ENCODE measurements around the gene ZNF474.
A peak's percentile ranks its signal among the peaks of the same experiment; 100 is the strongest.

The ZNF474 gene

DNA sequence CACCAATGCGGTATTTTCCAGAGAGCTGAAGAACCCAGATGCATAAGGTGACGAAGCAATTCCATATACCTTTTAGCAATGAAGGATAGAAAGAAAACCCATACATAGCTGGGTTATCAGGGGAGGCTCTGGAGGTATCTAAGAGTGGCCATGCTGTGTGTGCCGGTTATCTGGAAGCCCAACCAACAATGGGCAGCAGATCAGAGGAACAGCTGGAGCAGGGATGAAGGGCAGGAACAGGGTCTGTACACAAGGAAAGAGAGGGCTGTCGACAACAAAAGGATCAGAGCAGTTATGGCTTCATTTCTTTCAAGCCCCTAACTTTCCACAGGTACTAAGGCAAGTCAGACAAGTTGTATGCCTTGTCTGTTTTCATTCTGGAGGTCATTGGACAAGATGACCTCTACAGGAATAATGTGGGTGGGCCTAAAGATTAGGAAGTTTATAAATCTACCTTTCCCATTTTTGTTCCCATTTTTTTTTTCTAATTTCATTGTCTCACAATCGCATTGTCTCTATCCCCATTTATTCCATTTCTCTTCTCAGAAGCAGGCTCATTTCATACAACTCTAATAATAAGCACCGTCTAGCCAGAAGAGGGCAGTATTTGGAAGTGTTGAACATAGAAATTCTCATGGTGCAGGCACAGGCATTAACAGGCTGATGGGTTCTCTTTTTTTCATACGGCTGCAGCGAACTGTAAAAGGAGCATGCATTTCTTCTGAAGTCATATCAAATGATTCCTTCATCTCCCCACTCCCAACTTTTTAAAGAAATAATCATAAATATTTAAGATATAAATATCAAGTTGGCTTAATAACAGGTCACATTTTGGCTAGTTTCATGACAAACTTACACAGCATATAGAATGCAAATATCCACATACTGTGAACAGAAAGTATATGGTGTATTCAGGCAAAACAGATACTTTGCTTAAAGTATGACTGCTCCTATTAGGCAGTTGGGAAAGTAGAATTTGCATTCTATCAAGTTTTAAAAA, 63.5 kb downstream of the ZNF474 start:
- ChIA-PET CTCF (interaction anchor here (0.6 to 7.4 kb wide), 5 partner anchors 15 to 305 kb away, joined by 3 to 80 read pairs (median 3); no protein-coding TSS in a partner anchor), POLR2A (no interaction called here)
- Histone ChIP-seq H3K4me3 (ENCODE audit: low read depth, low read length) (no peak overlapping the region), H3K9me3 (ENCODE audit: control insufficient read depth, insufficient read depth, low read depth, low read length) (no peaks in the 10 kb centered on the region), H3K27ac (ENCODE audit: extremely low read depth, low read depth, low read length) (no peak overlapping the region), H3K36me3 (ENCODE audit: control insufficient read depth in 2 of 2, insufficient read depth in 1 of 2, low read length in 2 of 2) (no peaks in the 10 kb centered on the region), H3K4me1 (ENCODE audit: control insufficient read depth, insufficient read depth, low read length) (no peaks in the 10 kb centered on the region; the same call in 1 of the 2 replicates)
- peak; percentile 91 for TF ChIP-seq ZNF223 (tag by site-specific recombination; IDR thresholded peaks at IDR 0.05)
- TF ChIP-seq, protein P1, sequence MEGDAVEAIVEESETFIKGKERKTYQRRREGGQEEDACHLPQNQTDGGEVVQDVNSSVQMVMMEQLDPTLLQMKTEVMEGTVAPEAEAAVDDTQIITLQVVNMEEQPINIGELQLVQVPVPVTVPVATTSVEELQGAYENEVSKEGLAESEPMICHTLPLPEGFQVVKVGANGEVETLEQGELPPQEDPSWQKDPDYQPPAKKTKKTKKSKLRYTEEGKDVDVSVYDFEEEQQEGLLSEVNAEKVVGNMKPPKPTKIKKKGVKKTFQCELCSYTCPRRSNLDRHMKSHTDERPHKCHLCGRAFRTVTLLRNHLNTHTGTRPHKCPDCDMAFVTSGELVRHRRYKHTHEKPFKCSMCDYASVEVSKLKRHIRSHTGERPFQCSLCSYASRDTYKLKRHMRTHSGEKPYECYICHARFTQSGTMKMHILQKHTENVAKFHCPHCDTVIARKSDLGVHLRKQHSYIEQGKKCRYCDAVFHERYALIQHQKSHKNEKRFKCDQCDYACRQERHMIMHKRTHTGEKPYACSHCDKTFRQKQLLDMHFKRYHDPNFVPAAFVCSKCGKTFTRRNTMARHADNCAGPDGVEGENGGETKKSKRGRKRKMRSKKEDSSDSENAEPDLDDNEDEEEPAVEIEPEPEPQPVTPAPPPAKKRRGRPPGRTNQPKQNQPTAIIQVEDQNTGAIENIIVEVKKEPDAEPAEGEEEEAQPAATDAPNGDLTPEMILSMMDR (tag by site-specific recombination; IDR thresholded peaks at IDR 0.05), result peak; percentile 45; the same call in 1 of the 2 replicates
- TF ChIP-seq ZNF121 (tag by site-specific recombination; IDR thresholded peaks at IDR 0.05), result no peak
- TF ChIP-seq, protein P2, sequence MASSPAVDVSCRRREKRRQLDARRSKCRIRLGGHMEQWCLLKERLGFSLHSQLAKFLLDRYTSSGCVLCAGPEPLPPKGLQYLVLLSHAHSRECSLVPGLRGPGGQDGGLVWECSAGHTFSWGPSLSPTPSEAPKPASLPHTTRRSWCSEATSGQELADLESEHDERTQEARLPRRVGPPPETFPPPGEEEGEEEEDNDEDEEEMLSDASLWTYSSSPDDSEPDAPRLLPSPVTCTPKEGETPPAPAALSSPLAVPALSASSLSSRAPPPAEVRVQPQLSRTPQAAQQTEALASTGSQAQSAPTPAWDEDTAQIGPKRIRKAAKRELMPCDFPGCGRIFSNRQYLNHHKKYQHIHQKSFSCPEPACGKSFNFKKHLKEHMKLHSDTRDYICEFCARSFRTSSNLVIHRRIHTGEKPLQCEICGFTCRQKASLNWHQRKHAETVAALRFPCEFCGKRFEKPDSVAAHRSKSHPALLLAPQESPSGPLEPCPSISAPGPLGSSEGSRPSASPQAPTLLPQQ (tag by site-specific recombination; IDR thresholded peaks at IDR 0.05), result no peak
- TF ChIP-seq, protein P3, sequence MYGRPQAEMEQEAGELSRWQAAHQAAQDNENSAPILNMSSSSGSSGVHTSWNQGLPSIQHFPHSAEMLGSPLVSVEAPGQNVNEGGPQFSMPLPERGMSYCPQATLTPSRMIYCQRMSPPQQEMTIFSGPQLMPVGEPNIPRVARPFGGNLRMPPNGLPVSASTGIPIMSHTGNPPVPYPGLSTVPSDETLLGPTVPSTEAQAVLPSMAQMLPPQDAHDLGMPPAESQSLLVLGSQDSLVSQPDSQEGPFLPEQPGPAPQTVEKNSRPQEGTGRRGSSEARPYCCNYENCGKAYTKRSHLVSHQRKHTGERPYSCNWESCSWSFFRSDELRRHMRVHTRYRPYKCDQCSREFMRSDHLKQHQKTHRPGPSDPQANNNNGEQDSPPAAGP (tag by site-specific recombination; IDR thresholded peaks at IDR 0.05), result no peak
- TF ChIP-seq ZNF23 (tag by site-specific recombination; IDR thresholded peaks at IDR 0.05; ENCODE audit: borderline replicate concordance), result no peak
- TF ChIP-seq, protein P4, sequence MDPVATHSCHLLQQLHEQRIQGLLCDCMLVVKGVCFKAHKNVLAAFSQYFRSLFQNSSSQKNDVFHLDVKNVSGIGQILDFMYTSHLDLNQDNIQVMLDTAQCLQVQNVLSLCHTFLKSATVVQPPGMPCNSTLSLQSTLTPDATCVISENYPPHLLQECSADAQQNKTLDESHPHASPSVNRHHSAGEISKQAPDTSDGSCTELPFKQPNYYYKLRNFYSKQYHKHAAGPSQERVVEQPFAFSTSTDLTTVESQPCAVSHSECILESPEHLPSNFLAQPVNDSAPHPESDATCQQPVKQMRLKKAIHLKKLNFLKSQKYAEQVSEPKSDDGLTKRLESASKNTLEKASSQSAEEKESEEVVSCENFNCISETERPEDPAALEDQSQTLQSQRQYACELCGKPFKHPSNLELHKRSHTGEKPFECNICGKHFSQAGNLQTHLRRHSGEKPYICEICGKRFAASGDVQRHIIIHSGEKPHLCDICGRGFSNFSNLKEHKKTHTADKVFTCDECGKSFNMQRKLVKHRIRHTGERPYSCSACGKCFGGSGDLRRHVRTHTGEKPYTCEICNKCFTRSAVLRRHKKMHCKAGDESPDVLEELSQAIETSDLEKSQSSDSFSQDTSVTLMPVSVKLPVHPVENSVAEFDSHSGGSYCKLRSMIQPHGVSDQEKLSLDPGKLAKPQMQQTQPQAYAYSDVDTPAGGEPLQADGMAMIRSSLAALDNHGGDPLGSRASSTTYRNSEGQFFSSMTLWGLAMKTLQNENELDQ (tag by site-specific recombination; IDR thresholded peaks at IDR 0.05; ENCODE audit: low read depth), result no peak
- TF ChIP-seq ZNF16 (tag by site-specific recombination; IDR thresholded peaks at IDR 0.05; ENCODE audit: low read depth), result no peak
- no peak for TF ChIP-seq ZFP37 (tag by site-specific recombination; IDR thresholded peaks at IDR 0.05)
- no peak for TF ChIP-seq ZNF274 (IDR thresholded peaks at IDR 0.05; ENCODE audit: low read length)
- TF ChIP-seq ZNF274 (tag by site-specific recombination; IDR thresholded peaks at IDR 0.05; ENCODE audit: borderline replicate concordance), result no peak
- TF ChIP-seq, protein P5, sequence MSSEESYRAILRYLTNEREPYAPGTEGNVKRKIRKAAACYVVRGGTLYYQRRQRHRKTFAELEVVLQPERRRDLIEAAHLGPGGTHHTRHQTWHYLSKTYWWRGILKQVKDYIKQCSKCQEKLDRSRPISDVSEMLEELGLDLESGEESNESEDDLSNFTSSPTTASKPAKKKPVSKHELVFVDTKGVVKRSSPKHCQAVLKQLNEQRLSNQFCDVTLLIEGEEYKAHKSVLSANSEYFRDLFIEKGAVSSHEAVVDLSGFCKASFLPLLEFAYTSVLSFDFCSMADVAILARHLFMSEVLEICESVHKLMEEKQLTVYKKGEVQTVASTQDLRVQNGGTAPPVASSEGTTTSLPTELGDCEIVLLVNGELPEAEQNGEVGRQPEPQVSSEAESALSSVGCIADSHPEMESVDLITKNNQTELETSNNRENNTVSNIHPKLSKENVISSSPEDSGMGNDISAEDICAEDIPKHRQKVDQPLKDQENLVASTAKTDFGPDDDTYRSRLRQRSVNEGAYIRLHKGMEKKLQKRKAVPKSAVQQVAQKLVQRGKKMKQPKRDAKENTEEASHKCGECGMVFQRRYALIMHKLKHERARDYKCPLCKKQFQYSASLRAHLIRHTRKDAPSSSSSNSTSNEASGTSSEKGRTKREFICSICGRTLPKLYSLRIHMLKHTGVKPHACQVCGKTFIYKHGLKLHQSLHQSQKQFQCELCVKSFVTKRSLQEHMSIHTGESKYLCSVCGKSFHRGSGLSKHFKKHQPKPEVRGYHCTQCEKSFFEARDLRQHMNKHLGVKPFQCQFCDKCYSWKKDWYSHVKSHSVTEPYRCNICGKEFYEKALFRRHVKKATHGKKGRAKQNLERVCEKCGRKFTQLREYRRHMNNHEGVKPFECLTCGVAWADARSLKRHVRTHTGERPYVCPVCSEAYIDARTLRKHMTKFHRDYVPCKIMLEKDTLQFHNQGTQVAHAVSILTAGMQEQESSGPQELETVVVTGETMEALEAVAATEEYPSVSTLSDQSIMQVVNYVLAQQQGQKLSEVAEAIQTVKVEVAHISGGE (tag by site-specific recombination; conservative IDR thresholded peaks at IDR 0.05; ENCODE audit: low read depth), result no peak
- TF ChIP-seq KLF16 (tag by site-specific recombination; IDR thresholded peaks at IDR 0.05), result no peak
- TF ChIP-seq ZNF48 (tag by site-specific recombination; IDR thresholded peaks at IDR 0.05), result no peak
- TF ChIP-seq RBAK (tag by site-specific recombination; IDR thresholded peaks at IDR 0.05), result no peak
- TF ChIP-seq ZNF585B (tag by site-specific recombination; IDR thresholded peaks at IDR 0.05), result no peak
- TF ChIP-seq SCRT2 (tag by site-specific recombination; IDR thresholded peaks at IDR 0.05), result 0 out of 2 replicates have a peak, but pooled peaks have one; percentile 36
- no peak for TF ChIP-seq HOXD13 (CRISPR knock-in tag; IDR thresholded peaks at IDR 0.05; ENCODE audit: borderline replicate concordance)
- TF ChIP-seq SALL2 (tag by site-specific recombination; IDR thresholded peaks at IDR 0.05; ENCODE audit: borderline replicate concordance), result no peak
- no peak for TF ChIP-seq ZNF140 (tag by site-specific recombination; IDR thresholded peaks at IDR 0.05)
- peak; percentile 72 for TF ChIP-seq ZNF654 (tag by site-specific recombination; IDR thresholded peaks at IDR 0.05; ENCODE audit: low read depth)
- no peak for TF ChIP-seq MYNN (tag by site-specific recombination; IDR thresholded peaks at IDR 0.05; ENCODE audit: borderline replicate concordance)
- TF ChIP-seq, protein P6, sequence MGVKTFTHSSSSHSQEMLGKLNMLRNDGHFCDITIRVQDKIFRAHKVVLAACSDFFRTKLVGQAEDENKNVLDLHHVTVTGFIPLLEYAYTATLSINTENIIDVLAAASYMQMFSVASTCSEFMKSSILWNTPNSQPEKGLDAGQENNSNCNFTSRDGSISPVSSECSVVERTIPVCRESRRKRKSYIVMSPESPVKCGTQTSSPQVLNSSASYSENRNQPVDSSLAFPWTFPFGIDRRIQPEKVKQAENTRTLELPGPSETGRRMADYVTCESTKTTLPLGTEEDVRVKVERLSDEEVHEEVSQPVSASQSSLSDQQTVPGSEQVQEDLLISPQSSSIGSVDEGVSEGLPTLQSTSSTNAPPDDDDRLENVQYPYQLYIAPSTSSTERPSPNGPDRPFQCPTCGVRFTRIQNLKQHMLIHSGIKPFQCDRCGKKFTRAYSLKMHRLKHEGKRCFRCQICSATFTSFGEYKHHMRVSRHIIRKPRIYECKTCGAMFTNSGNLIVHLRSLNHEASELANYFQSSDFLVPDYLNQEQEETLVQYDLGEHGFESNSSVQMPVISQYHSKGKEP (tag by site-specific recombination; IDR thresholded peaks at IDR 0.05), result 0 out of 2 replicates have a peak, but pooled peaks have one; percentile 10
- TF ChIP-seq ZNF626 (tag by site-specific recombination; IDR thresholded peaks at IDR 0.05), result no peak
- TF ChIP-seq ZNF2 (tag by site-specific recombination; IDR thresholded peaks at IDR 0.05), result no peak

All from HEK293 (cell line).